Progenitor cell of endocrine pancreas (in vitro differentiated cells): ENCODE data around the gene RHOF. TPM values are rescaled to one million over a fixed set of nuclear protein-coding genes. Genes with fewer than 3 reads are reported as not detected.

ENCODE experiments used
- DNase-seq: peaks from one replicate; pipeline ENCODE4 v3.0.0; 2021; ENCODE audit warnings: low spot score; ENCODE audit not compliant: unreplicated experiment
- H3K27ac Mint-ChIP-seq: 2 replicates; pipeline ENCODE4 v1.8.0; 2021; ENCODE audit warnings: mild to moderate bottlenecking, moderate library complexity, mixed read lengths
- H3K27me3 Mint-ChIP-seq: 2 replicates; pipeline ENCODE4 v1.8.0; 2021; ENCODE audit warnings: mixed read lengths
- H3K36me3 Mint-ChIP-seq: 2 replicates; pipeline ENCODE4 v1.8.0; 2022; ENCODE audit warnings: mixed read lengths; ENCODE audit not compliant: insufficient read depth
- H3K4me1 Mint-ChIP-seq: 2 replicates; pipeline ENCODE4 v1.8.0; 2021; ENCODE audit warnings: low read depth, mixed read lengths
- H3K4me3 Mint-ChIP-seq: 2 replicates; pipeline ENCODE4 v1.8.0; 2021; ENCODE audit warnings: low read depth, mild to moderate bottlenecking, moderate library complexity, mixed read lengths
- H3K9me3 Mint-ChIP-seq: 2 replicates; pipeline ENCODE4 v1.8.0; 2021; ENCODE audit warnings: low read depth, mixed read lengths
- CTCF ChIP-seq: fragments of 200-600 bp; sonication (generic); IDR thresholded peaks from one replicate; pipeline ENCODE4 v1.5.0; 2021; ENCODE audit warnings: antibody characterized with exemption, mild to moderate bottlenecking; ENCODE audit not compliant: unreplicated experiment
- total RNA-seq: library from RNA; stranded (reverse); gene quantifications from 2 replicates; pipeline ENCODE4 v1.2.1, GENCODE V29; 2021

The RHOF gene
- total RNA-seq, 1 donor from 2014 or later = 36.0 TPM

GRCh38 chr12:121731473-121731872 lies 62.0 kb downstream of the RHOF start:
- Mint-ChIP-seq H3K27ac (no peak overlapping the region), H3K9me3 (no peaks in the 10 kb centered on the region), H3K27me3 (no peaks in the 10 kb centered on the region)

GRCh38 chr12:121729021-121729420 lies 64.5 kb downstream of the RHOF start:
- no peak for TF ChIP-seq CTCF
- no peaks in the 10 kb centered on the region for H3K4me1 Mint-ChIP-seq
- no peaks in the 10 kb centered on the region for H3K27me3 Mint-ChIP-seq
- peaks cover 5% of the 10 kb centered on the region for H3K36me3 Mint-ChIP-seq
- H3K27ac Mint-ChIP-seq = no peak overlapping the region
- no peak overlapping the region for H3K4me3 Mint-ChIP-seq
- no peak for DNase-seq
- no peaks in the 10 kb centered on the region for H3K9me3 Mint-ChIP-seq

More at GRCh38 chr12:121731473-121731872, 62.0 kb downstream of the RHOF start:
- DNase-seq = no peak
- no peak overlapping the region for H3K4me3 Mint-ChIP-seq
- TF ChIP-seq CTCF = no peak
- H3K4me1 Mint-ChIP-seq = no peaks in the 10 kb centered on the region
- H3K36me3 Mint-ChIP-seq = peaks cover 1% of the 10 kb centered on the region

Other genes with a start within 250 kb of the RHOF start
- 74.0 and 79.2 TPM in 2 replicates for gene KDM2B, start 212.7 kb downstream of the RHOF start, total RNA-seq
- 18.9 and 19.3 TPM in 2 replicates for gene ORAI1, start 167.2 kb downstream of the RHOF start, total RNA-seq
- gene MORN3, start 124.0 kb downstream of the RHOF start, total RNA-seq = 1.1 and 1.5 TPM in 2 replicates
- gene TMEM120B, start 80.9 kb downstream of the RHOF start, total RNA-seq = 16.1 and 17.2 TPM in 2 replicates
- 27.2 and 28.6 TPM in 2 replicates for gene SETD1B, start 10.3 kb upstream of the RHOF start, total RNA-seq
- not detected in 2 replicates for gene HPD, start 65.2 kb upstream of the RHOF start, total RNA-seq
- 33.5 and 38.8 TPM in 2 replicates for gene PSMD9, start 95.1 kb upstream of the RHOF start, total RNA-seq
- gene CFAP251, start 124.9 kb upstream of the RHOF start, total RNA-seq = 8.9 and 9.3 TPM in 2 replicates
- gene BCL7A, start 228.2 kb upstream of the RHOF start, total RNA-seq = 43.7 and 49.3 TPM in 2 replicates